GM03348 (cell line): ENCODE results near the gene BFSP1.

Experiments
- DNase-seq: peaks from one replicate; pipeline ENCODE4 v3.0.0; 2012; ENCODE audit warnings: low spot score

BFSP1 gene

DNA sequence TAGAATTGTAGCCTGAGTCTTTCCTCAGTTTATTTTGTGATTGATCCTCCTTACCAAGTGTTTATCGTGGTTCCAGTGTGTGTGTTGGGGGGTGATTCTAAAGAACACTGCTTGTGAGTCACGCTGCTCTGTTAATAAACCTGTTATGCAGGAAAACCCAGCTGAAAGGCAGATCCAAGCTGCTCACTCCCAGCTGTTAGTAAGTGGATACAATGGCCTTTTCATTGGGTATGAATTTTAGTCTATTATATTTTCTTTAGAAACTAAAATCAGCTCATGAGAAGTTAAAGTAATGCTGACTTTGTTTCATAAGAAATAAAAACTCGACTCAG is 26.5 kb upstream of the BFSP1 start:
- peak; percentile 41 for DNase-seq

DNA sequence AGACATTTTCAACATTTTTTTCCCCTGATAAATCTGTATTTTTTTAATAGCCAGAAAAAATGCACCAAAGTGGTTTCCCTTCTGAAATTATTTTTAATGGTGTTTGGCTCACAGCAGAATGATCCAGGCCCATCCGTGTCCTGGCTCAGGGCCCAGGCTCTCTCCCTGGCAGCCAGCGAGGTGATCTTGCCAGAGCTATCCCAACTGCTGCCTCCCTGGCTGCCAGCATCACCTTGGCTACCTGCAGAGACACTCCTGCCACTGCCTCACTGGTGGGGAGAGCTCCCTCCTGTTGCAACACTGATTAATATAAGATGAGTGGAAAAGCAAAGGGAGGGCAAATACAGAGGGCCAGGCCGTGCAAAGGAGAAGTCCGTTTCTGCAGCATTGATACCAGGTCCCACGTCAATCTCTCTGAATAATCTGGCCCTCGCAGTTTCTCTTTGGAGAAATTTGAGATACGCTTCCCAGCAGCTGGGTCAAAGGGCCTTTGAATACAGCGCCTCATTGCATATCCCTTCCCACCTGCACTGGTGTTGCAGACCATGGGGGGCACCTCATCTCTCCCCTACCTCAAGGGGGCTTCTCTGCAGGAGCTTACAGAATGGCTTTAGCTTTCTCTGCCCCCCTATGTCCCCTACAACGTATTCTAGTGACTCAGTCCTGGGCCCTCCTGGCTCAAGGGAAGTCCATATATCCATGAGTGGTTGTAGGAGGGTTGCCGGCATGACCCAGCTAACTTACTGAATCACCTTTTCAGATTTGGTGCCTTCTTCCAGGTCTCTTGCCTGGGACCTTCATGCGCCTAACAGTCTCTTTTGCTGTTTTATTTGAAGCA is 25.9 kb upstream of the BFSP1 start:
- DNase-seq, result peak; percentile 77

GRCh38 chr20:17555106-17555505 is 23.9 kb upstream of the BFSP1 start:
- no peak for DNase-seq

- DNase-seq, result no peak
Observed at GRCh38 chr20:17549131-17549530, 18.0 kb upstream of the BFSP1 start.

DNA sequence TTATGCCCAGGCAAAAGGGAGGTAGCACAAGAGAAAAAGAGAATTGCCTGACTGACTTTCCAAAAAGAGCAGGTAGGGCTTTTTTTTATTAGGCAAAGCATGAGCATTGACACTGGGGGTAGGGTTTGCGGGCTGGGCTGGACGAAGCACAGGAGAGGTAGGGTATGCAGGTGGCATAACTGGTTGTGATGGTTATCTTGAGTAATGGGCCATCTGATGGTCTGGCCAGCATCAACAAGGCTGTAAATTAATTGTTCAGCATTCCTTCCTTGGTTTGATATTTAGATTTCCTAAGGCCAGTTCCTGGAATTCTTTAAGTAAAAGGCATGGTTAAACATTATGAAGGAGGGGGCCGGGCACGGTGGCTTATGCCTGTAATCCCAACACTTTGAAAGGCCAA is 13.9 kb upstream of the BFSP1 start:
- DNase-seq, result no peak

DNA sequence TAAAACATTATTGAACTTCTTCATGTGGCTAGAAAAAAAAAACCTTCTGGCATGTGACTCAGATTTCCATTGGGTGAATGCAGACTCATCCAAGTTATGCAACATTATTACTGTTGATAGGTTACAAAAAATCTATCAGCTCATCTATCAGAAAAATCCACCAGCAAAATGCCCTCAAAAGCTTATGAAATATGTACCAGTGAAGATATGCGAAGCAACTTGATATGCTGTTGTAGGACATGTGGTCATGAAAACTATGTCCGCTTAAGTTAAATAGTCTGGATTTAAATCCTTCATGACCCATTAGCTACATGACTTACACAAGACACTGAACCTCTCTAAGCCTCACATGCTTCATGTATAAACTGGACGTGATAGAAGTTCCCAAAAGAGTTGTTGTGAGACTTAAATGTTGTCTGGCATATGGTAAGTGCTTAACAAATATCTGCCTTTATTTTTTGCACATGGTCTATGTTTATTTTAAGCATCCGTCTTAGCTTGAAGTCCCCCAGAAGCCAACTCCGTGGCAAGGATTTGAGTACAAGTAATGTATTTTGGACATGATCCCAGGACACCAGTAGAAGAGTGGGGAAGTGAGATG is 12.5 kb upstream of the BFSP1 start:
- peak; percentile 43 for DNase-seq

- DNase-seq, result peak; percentile 72
Observed at GRCh38 chr20:17542993-17543412, 11.8 kb upstream of the BFSP1 start.

DNA sequence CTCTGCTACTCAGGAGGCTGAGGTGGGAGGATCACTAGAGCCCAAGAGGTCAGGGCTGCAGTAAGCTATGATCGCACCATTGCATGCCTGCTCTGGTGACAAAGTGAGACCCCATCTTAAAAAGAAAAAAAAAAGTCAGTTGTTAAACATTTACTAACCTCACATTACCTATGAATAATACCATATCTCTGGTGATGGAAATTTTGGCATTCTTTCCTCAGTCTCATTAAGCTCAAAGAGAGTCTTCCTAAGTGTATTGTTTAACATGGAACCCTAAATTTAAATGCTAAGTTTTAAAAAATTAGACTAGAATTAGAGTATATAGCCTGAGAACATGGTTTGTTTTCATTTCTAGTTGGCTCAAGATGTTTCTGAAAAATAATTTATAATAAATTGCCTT is 11.3 kb upstream of the BFSP1 start:
- no peak for DNase-seq

GRCh38 chr20:17541996-17542395 is 10.8 kb upstream of the BFSP1 start:
- peak; percentile 54 for DNase-seq

DNA sequence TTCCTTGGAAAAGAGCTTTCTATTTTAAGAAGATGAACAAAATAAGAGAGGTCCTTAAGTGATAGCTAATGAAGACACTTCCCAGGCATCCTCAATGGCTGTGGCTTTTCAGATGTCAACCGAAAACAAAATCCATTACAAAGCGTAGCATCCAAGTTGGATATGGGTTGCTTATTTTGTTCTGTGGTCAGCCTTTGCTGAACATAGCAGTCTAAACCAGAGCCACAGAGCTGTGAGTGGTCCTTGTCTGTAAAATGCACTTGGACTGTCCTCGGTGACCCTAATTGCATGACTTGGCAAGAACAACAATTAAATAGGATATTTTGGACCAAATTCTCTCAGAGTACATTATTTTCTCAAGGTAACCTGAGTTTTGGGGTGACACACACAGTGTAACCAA is 10.4 kb upstream of the BFSP1 start:
- DNase-seq, result no peak

DNA sequence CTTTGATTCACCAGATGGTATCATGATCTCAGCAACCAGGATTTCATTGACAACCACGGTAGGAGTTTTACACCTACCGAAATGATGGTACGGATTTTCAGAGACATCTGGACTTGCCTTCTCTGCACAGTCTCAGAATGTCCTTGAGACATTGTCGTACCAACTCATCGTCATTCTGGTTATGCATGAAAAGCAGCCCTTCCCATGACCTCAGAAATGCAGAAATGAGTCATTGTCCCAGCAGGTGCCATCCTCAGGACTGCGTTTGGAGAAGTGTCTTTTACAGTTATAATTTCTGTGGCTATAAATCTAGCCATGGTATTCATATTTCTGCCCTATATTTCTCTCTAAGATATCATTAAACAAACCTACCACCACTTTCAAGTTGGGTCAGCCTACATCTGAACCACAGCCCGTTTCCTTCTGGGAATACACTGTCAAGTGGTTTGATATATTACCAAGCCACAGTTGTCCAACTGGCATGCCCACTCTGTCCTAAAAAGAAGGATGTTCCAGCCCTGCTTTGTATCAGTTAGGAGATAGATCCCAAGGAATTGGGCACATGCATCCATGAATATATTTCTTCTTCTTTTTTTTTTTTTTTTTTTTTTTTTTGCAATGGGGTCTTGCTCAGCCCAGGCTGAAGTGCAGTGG is 7.5 kb upstream of the BFSP1 start:
- DNase-seq, result no peak

DNA sequence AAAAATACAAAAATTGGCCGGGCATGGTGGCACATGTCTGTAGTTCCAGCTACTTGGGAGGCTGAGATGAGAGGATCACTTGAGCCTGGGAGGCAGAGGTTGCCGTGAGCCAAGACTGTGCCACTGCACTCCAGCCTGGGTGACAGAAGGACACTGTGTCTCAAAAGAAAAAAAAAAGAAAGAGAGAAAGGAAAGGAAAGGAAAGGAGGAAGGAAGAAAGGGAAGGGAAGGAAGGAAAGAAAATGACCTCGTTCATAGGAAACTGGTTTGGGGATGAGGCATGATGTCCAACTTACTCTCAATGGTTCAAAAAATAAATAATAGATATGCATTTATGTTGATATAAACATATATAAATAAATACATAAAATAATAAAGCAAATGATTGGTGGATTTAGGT is 6.8 kb upstream of the BFSP1 start:
- DNase-seq, result no peak

DNA sequence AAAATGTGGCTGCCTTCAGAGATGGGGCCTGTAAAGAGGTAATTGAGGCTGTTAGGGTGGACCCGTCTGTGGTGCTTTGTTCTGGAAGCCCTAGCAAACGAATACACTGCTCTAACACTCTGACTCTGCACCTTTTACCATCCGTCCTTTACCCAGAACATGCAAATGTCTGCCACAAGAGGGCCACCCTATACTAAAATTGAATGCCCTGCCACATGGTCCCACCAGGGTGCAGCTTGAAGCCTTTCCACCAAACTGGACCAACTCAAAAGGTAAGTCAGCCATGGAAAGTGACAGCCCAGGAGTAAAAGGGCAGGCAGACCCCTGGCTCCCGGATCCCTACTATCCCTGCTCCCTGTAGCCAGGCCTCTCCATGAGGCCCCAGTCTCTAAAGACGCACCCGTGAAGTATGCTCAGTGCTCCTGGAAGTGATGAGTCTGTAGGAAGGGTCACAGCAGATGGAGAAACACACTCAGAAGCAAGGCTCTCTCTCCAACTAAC is 5.8 kb upstream of the BFSP1 start:
- peak; percentile 87 for DNase-seq

DNA sequence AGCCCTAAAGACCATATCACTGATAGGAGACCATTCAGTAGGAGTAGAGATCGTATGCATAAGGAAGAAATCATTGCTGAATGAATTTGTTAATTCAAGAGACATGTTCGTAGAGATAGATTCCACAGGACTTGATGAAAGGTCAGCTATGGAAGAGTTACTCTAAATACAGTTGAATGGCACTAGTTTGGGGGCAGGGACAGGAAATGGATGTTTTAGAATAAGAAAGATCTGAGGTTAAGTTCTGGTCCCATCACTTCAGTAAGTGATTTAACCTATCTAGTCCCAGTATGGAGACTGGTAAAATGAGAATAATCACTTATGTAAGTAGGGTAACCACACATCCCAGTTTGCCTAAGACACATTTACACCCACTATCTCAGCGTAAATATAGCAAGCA is 2.9 kb upstream of the BFSP1 start:
- no peak for DNase-seq

DNA sequence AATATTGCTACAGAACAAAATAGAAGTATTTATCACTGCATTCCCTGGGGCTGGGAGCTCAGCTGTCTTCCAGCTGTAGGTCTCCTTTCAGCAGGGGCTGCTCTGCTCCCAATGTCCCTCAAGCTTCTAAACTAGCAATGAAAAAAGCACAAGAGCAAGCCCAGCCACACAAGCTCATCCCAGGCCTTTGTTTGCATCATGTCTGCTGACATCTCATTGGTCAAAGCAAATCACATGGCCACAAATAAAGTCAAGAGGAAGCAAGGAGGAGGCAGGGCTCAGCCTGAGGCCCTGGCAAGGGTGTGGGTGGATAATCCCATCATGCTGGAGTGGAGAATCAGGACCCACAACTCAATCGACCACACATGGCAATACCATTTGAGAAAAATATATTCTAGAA is 2.2 kb upstream of the BFSP1 start:
- DNase-seq, result peak; percentile 60

GRCh38 chr20:17531665-17532025 is 466 bp upstream of the BFSP1 start:
- no peak for DNase-seq

GRCh38 chr20:17530153-17530552 is 1.0 kb downstream of the BFSP1 start:
- no peak for DNase-seq

GRCh38 chr20:17529586-17529985 is 1.6 kb downstream of the BFSP1 start:
- no peak for DNase-seq

- no peak for DNase-seq
Observed at GRCh38 chr20:17525650-17526049, 5.5 kb downstream of the BFSP1 start.

- DNase-seq, result no peak
Observed at GRCh38 chr20:17525132-17525531, 6.0 kb downstream of the BFSP1 start.

- no peak for DNase-seq
Observed at GRCh38 chr20:17524560-17524959, 6.6 kb downstream of the BFSP1 start.

DNA sequence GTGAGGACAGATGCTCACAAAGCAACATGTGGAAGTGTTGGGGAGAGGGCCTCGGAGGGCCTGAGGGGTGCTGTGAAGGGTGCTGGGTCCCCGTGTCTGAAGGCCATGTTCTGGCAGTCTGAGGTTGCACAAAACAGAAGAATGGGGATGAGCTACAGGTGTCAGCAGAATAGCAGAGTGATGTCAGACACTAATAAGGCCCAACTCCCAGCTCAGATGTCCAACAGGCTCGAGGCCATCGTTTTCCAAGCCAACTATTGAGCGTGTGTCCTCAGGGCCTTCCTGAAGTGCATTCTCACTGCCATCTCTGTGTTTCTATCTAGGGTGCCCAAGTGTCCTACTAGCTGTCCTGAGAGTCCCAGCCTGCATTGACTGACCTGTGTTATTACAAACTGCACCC is 7.9 kb downstream of the BFSP1 start:
- no peak for DNase-seq

DNA sequence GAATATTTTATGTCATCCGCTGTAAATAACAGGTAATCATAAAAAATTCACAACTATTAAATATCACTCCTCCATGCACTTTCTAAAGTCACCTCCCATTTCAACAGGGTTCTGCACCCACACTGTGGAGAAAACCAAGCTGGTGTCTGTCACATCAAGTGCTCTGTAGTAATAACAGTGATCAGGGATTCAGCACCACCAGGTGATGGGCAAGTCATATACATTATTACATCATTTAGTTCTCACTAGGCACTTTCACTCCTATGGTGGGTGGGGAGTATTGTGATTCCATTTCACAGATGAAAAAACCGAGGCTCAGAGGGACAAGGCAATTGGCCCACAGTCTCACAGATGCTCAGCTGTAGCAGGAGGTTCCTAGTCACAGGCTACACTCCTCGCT is 8.7 kb downstream of the BFSP1 start:
- DNase-seq, result no peak
